SH-SY5Y (cell line): ENCODE data around the gene PNO1.

Experiments
- GATA2 ChIP-seq: IDR thresholded peaks from 2 replicates; pipeline ENCODE4 v1.6.1; 2011; ENCODE audit warnings: mild to moderate bottlenecking, low read depth, low read length
- GATA3 ChIP-seq: IDR thresholded peaks from 2 replicates; pipeline ENCODE4 v1.6.1; 2011; ENCODE audit warnings: low read depth, mild to moderate bottlenecking, low read length, moderate library complexity

DNA sequence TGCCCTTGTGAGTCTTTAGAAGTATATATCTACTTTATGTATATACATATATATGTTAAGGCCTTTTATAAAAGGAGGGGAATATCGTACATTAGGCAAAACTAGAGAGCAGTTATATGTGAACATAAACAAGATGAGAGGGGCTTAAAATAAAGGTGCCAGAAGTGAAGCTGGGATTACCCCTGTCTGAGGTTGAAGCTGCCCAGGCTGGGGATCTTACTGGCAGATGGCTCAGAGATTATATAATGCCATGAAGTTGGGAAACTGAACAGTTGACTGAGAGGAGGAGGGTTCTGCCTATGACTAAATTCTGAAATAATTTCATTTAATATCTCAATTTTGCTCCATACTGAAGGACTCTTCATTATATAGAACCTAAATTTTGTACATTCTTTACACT, 6.0 kb downstream of the PNO1 start:
- TF ChIP-seq GATA3: no peak
- no peak for TF ChIP-seq GATA2
